ENCODE results near the gene TRAPPC12. TPM values are rescaled to one million over a fixed set of nuclear protein-coding genes. Genes with fewer than 3 reads are reported as not detected.
"Not testable (repeated sequence)": the region's sequence is repeated elsewhere in the genome, so short reads cannot be mapped to it uniquely, and the experiment has no call there.

Gene TRAPPC12
- total RNA-seq, 1 experiment from 2014 or later: 86.2 TPM

DNA sequence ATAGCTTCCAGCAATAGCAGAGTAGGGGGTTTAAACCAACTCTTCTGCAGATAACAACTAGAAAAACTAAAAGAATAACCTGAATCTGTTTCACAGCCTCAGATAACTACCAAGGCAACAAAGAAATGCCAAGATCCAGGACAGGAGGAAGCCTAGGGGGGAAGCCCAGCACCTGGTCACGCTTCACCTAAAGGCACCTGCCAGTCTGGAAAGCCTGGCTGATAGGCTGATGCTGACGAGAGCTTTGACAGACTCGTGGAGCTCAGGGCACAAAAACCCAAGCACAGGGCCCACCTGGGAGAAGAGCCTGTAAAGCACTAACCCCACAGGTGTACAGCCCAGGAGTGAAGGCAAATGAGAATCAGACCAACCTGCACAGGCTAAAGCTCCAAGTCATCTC, 24.5 kb upstream of the TRAPPC12 start:
- TF ChIP-seq EZH2 (IDR thresholded peaks at IDR 0.05; ENCODE audit: low read length, unreplicated experiment): no peak
- no peak for TF ChIP-seq CTCF (conservative IDR thresholded peaks at IDR 0.05; ENCODE audit: low read depth, low read length)
- TF ChIP-seq EZH2phosphoT487 (IDR thresholded peaks at IDR 0.05; ENCODE audit: borderline replicate concordance, low read length): no peak
- intact Hi-C loops (cut with micrococcal nuclease): no loop called here
- BruUV-seq (replicated peaks): no TSS peak
- H3K27me3 ChIP-seq (ENCODE audit: low read length): no peaks in the 10 kb centered on the region
- no peak overlapping the region for H3K9ac ChIP-seq (ENCODE audit: low read length)
- peaks cover 19% of the 10 kb centered on the region; the same call in 1 of the 2 replicates for H3K36me3 ChIP-seq (ENCODE audit: low read depth, low read length)
- H3K9me3 ChIP-seq (ENCODE audit: low read length): no peaks in the 10 kb centered on the region
- H3K9me2 ChIP-seq (replicated peaks; ENCODE audit: low read length): no peaks in the 10 kb centered on the region
- no peak overlapping the region for H2AFZ ChIP-seq (ENCODE audit: low read length)
- no peak overlapping the region for H3K4me3 ChIP-seq (ENCODE audit: low read length)
- peaks cover 42% of the 10 kb centered on the region for H3K79me2 ChIP-seq (ENCODE audit: low read length)
- no peak for ATAC-seq
- no peaks in the 10 kb centered on the region for H3F3A ChIP-seq (ENCODE audit: low read length, unreplicated experiment)
- ChIA-PET CTCF (no interaction called here), POLR2A (ENCODE audit: unreplicated experiment) (no interaction called here)
- H3K4me1 ChIP-seq (ENCODE audit: insufficient read depth, low read length): no peaks in the 10 kb centered on the region
- no peak overlapping the region for H3K27ac ChIP-seq (ENCODE audit: low read length)
- no peaks in the 10 kb centered on the region for H4K20me1 ChIP-seq (ENCODE audit: low read length)
- no peak for DNase-seq
- no peak overlapping the region for H3K4me2 ChIP-seq (ENCODE audit: low read length)

DNA sequence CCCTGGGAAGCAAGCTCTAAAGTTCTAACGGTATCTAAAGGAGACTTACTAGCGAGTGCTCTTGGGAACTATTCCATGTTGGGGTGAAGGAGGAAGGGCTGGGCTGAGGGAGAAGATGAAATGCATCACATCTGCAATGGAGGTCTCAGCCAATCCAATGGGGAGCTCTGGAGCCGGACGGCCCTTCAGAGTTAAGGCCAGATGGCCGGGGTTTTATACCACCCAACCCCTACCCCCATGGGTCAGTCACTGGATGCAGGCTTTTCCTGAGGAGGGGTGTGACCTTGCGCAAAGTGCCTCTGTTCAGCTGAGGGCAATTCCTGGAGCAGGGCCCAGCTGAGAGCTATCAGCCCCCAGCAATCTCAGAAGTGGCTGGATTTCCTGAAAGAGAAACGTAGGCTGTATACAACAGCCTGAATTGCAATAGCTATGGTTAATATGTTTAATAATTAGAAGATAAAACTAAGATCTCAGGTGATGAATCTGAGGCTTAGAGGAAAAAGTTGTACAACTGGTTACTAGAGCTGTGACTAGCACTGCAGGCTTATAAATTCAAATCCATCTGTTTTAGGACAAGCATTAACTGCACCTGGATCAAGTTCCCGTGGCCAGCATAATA, 23.4 kb upstream of the TRAPPC12 start:
- Histone ChIP-seq H3K9ac (ENCODE audit: low read length) (no peak overlapping the region), H3K36me3 (ENCODE audit: low read depth, low read length) (peaks cover 19% of the 10 kb centered on the region; the same call in 1 of the 2 replicates), H3K9me3 (ENCODE audit: low read length) (no peaks in the 10 kb centered on the region), H3K4me2 (ENCODE audit: low read length) (no peak overlapping the region), H4K20me1 (ENCODE audit: low read length) (no peaks in the 10 kb centered on the region), H3K4me1 (ENCODE audit: insufficient read depth, low read length) (no peaks in the 10 kb centered on the region), H3K27me3 (ENCODE audit: low read length) (no peaks in the 10 kb centered on the region), H3F3A (ENCODE audit: low read length, unreplicated experiment) (no peaks in the 10 kb centered on the region), H3K4me3 (ENCODE audit: low read length) (no peak overlapping the region), H3K27ac (ENCODE audit: low read length) (no peak overlapping the region), H3K79me2 (ENCODE audit: low read length) (peaks cover 51% of the 10 kb centered on the region), H3K9me2 (replicated peaks; ENCODE audit: low read length) (no peaks in the 10 kb centered on the region), H2AFZ (ENCODE audit: low read length) (no peak overlapping the region)
- no peak for DNase-seq
- intact Hi-C loops (cut with micrococcal nuclease): no loop called here
- CTCF ChIA-PET: no interaction called here
- POLR2A ChIA-PET (ENCODE audit: unreplicated experiment): no interaction called here
- TF ChIP-seq EZH2phosphoT487 (IDR thresholded peaks at IDR 0.05; ENCODE audit: borderline replicate concordance, low read length): no peak
- no peak for TF ChIP-seq CTCF (conservative IDR thresholded peaks at IDR 0.05; ENCODE audit: low read depth, low read length)
- no peak for TF ChIP-seq EZH2 (IDR thresholded peaks at IDR 0.05; ENCODE audit: low read length, unreplicated experiment)
- ATAC-seq: no peak
- no TSS peak for BruUV-seq (replicated peaks)

DNA sequence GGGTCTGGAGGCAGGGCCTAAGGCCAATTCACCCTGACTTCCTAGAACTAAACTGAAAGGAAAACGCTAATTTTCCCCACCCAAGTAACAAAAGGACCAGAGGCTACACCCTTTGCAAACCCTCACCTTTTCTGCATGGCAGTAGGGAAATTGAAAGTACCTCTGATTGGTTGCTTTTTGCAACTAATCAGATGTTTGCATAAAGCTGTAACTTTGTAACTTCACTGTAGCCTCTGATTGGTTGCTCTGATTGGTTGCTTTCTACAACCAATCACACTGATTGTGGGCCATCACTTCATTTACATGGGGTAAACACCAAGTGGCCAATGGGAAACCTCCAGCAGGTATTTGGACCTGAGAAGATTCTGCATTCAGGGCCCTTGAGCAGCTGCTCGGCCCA, 22.7 kb upstream of the TRAPPC12 start:
- Histone ChIP-seq H3K9me2 (replicated peaks; ENCODE audit: low read length) (no peaks in the 10 kb centered on the region), H3K36me3 (ENCODE audit: low read depth, low read length) (peaks cover 19% of the 10 kb centered on the region; the same call in 1 of the 2 replicates), H3F3A (ENCODE audit: low read length, unreplicated experiment) (no peaks in the 10 kb centered on the region), H3K4me3 (ENCODE audit: low read length) (no peak overlapping the region), H3K79me2 (ENCODE audit: low read length) (peaks cover 58% of the 10 kb centered on the region), H3K9me3 (ENCODE audit: low read length) (no peaks in the 10 kb centered on the region), H3K27ac (ENCODE audit: low read length) (no peak overlapping the region), H3K4me2 (ENCODE audit: low read length) (no peak overlapping the region), H2AFZ (ENCODE audit: low read length) (no peak overlapping the region), H3K9ac (ENCODE audit: low read length) (no peak overlapping the region), H3K4me1 (ENCODE audit: insufficient read depth, low read length) (no peaks in the 10 kb centered on the region), H3K27me3 (ENCODE audit: low read length) (no peaks in the 10 kb centered on the region), H4K20me1 (ENCODE audit: low read length) (no peaks in the 10 kb centered on the region)
- no peak for ATAC-seq
- POLR2A ChIA-PET (ENCODE audit: unreplicated experiment): no interaction called here
- TF ChIP-seq EZH2phosphoT487 (IDR thresholded peaks at IDR 0.05; ENCODE audit: borderline replicate concordance, low read length): no peak
- TF ChIP-seq CTCF (conservative IDR thresholded peaks at IDR 0.05; ENCODE audit: low read depth, low read length): no peak
- no peak for TF ChIP-seq EZH2 (IDR thresholded peaks at IDR 0.05; ENCODE audit: low read length, unreplicated experiment)
- no TSS peak for BruUV-seq (replicated peaks)
- intact Hi-C loops (cut with micrococcal nuclease): no loop called here
- CTCF ChIA-PET: no interaction called here
- DNase-seq: no peak

GRCh38 chr2:3357446-3357845, 22.0 kb upstream of the TRAPPC12 start:
- Histone ChIP-seq H3K36me3 (ENCODE audit: low read depth, low read length) (peaks cover 18% of the 10 kb centered on the region; the same call in 1 of the 2 replicates), H3K79me2 (ENCODE audit: low read length) (peaks cover 63% of the 10 kb centered on the region)
- H3K27me3 ChIP-seq (ENCODE audit: low read length); DNase-seq; intact Hi-C loops (cut with micrococcal nuclease); BruUV-seq (replicated peaks); H3F3A ChIP-seq (ENCODE audit: low read length, unreplicated experiment); H3K27ac ChIP-seq (ENCODE audit: low read length); H2AFZ ChIP-seq (ENCODE audit: low read length); H3K9ac ChIP-seq (ENCODE audit: low read length); H4K20me1 ChIP-seq (ENCODE audit: low read length); H3K4me2 ChIP-seq (ENCODE audit: low read length); ATAC-seq; H3K4me3 ChIP-seq (ENCODE audit: low read length); H3K9me3 ChIP-seq (ENCODE audit: low read length); H3K9me2 ChIP-seq (replicated peaks; ENCODE audit: low read length); H3K4me1 ChIP-seq (ENCODE audit: insufficient read depth, low read length); CTCF ChIA-PET; POLR2A ChIA-PET (ENCODE audit: unreplicated experiment): not testable (repeated sequence)

All from PC-3 (cell line).